HepG2 (cell line): ENCODE results near the gene CNIH4. TPM values are rescaled to one million over a fixed set of nuclear protein-coding genes. Genes with fewer than 3 reads are reported as not detected.
A peak's percentile ranks its signal among the peaks of the same experiment; 100 is the strongest.

Experiments
- ATF7-NPFF ChIP-seq: sonication (generic); formaldehyde crosslinking; IDR thresholded peaks from 2 replicates; pipeline ENCODE4 v1.8.1; 2023; ENCODE audit warnings: mild to moderate bottlenecking, low read depth, missing genetic modification reagents, moderate library complexity
- HDAC1 ChIP-seq: sonication (generic); formaldehyde crosslinking; IDR thresholded peaks from 2 replicates; pipeline ENCODE4 v1.5.1; 2020; ENCODE audit warnings: mild to moderate bottlenecking, missing genetic modification reagents
- HOXA7 ChIP-seq: sonication (generic); formaldehyde crosslinking; IDR thresholded peaks from 2 replicates; pipeline ENCODE4 v1.8.1; 2022; ENCODE audit warnings: mild to moderate bottlenecking, missing genetic modification reagents, moderate library complexity
- KLF12 ChIP-seq: sonication (generic); formaldehyde crosslinking; IDR thresholded peaks from 2 replicates; pipeline ENCODE4 v1.4.0; 2020; ENCODE audit warnings: missing genetic modification reagents, borderline replicate concordance
- MIER3 ChIP-seq: IDR thresholded peaks from 2 replicates; pipeline ENCODE4 v1.6.1; 2016; ENCODE audit warnings: missing compliant biosample characterization, borderline replicate concordance
- NONO ChIP-seq, 2 experiments: fragments of 450-650 bp in 1 of 2; sonication (generic) in 1 of 2; formaldehyde crosslinking in 1 of 2; IDR thresholded peaks in 1 of 2; conservative IDR thresholded peaks in 1 of 2; 2 replicates each; pipeline versions ENCODE4 v1.6.1 to v1.8.0; 2017 to 2022; ENCODE audit warnings: mild to moderate bottlenecking in 1 of 2, missing genetic modification reagents in 1 of 2, moderate library complexity in 1 of 2
- POGZ ChIP-seq: sonication (generic); formaldehyde crosslinking; IDR thresholded peaks from 2 replicates; pipeline ENCODE4 v1.4.0; 2020; ENCODE audit warnings: mild to moderate bottlenecking, missing genetic modification reagents
- TBX2 ChIP-seq: sonication (generic); formaldehyde crosslinking; IDR thresholded peaks from 2 replicates; pipeline ENCODE4 v1.5.0; 2020; ENCODE audit warnings: missing genetic modification reagents, mild to moderate bottlenecking, borderline replicate concordance
- THAP11 ChIP-seq: IDR thresholded peaks from 2 replicates; pipeline ENCODE4 v1.6.1; 2016; ENCODE audit warnings: missing biosample characterization, missing genetic modification reagents
- YY1 ChIP-seq: IDR thresholded peaks from 2 replicates; pipeline ENCODE4 v1.6.1; 2011; ENCODE audit warnings: low read length, low read depth, moderate library complexity, mild to moderate bottlenecking; ENCODE audit not compliant: insufficient read depth, insufficient replicate concordance
- ZBTB44 ChIP-seq: sonication (generic); formaldehyde crosslinking; IDR thresholded peaks from 2 replicates; pipeline ENCODE4 v1.4.0; 2020; ENCODE audit warnings: missing genetic modification reagents
- ZFX ChIP-seq: sonication (generic); formaldehyde crosslinking; IDR thresholded peaks from 2 replicates; pipeline ENCODE4 v1.4.0; 2020; ENCODE audit warnings: mild to moderate bottlenecking, low read depth, missing genetic modification reagents, moderate library complexity
- ZNF556 ChIP-seq: sonication (generic); formaldehyde crosslinking; IDR thresholded peaks from 2 replicates; pipeline ENCODE4 v1.4.0; 2020; ENCODE audit warnings: mild to moderate bottlenecking, missing genetic modification reagents, borderline replicate concordance
- ZNF749 ChIP-seq: sonication (generic); formaldehyde crosslinking; IDR thresholded peaks from 2 replicates; pipeline ENCODE4 v1.8.0; 2022; ENCODE audit warnings: mild to moderate bottlenecking, missing genetic modification reagents, moderate library complexity, borderline replicate concordance
- ZSCAN9 ChIP-seq: IDR thresholded peaks from 2 replicates; pipeline ENCODE4 v1.6.1; 2016; ENCODE audit warnings: borderline replicate concordance
- polyA plus RNA-seq, 8 experiments: library from polyadenylated mRNA; depleted of rRNA in 3 of 8; stranded (reverse) in 7 of 8; unstranded in 1 of 8; fragments of >200 nt; fragmentation: Illumina TruSeq in 4 of 8; extraction: Trizol in 4 of 8; gene quantifications; 2 replicates each; pipeline versions ENCODE4 v1.2.1 to v1.2.3, GENCODE V29; 2011 to 2016; ENCODE audit warnings: low read depth in 4 of 8, missing spikeins in 1 of 8, mixed read lengths in 1 of 8; ENCODE audit not compliant: insufficient read depth in 1 of 8
- total RNA-seq, 5 experiments: library from RNA; depleted of rRNA; stranded (reverse); fragments of >200 nt; fragmentation: Illumina TruSeq; extraction: Trizol; gene quantifications; 2 replicates each; pipeline ENCODE4 v1.2.3, GENCODE V29; 2016; ENCODE audit warnings: low read depth in 1 of 5
- TF ChIP-seq, protein P1 (sequence below): sonication (generic); formaldehyde crosslinking; IDR thresholded peaks from 2 replicates; pipeline ENCODE4 v1.5.1; 2020; ENCODE audit warnings: missing genetic modification reagents, mild to moderate bottlenecking, borderline replicate concordance
- TF ChIP-seq, protein P2 (sequence below): IDR thresholded peaks from 2 replicates; pipeline ENCODE4 v1.6.1; 2016; ENCODE audit warnings: missing compliant biosample characterization, missing genetic modification reagents, borderline replicate concordance
- TF ChIP-seq, protein P3 (sequence below), 2 experiments: sonication (generic) in 1 of 2; formaldehyde crosslinking in 1 of 2; IDR thresholded peaks; 2 replicates each; pipeline versions ENCODE4 v1.4.0 to v1.6.1; 2018 to 2020; ENCODE audit warnings: missing genetic modification reagents in 2 of 2, borderline replicate concordance in 1 of 2, low read depth in 1 of 2, mild to moderate bottlenecking in 1 of 2, missing biosample characterization in 1 of 2
- TF ChIP-seq, protein P4 (sequence below): IDR thresholded peaks from 2 replicates; pipeline ENCODE4 v1.6.1; 2012; ENCODE audit warnings: low read depth, low read length, improper control_type of control experiment

CNIH4 gene
- total and polyA plus RNA-seq, 2 of the 13 experiments (the other 11 are each of a cell fraction or from before 2014, with no cell fraction given) = 51.8 to 52.9 TPM

DNA sequence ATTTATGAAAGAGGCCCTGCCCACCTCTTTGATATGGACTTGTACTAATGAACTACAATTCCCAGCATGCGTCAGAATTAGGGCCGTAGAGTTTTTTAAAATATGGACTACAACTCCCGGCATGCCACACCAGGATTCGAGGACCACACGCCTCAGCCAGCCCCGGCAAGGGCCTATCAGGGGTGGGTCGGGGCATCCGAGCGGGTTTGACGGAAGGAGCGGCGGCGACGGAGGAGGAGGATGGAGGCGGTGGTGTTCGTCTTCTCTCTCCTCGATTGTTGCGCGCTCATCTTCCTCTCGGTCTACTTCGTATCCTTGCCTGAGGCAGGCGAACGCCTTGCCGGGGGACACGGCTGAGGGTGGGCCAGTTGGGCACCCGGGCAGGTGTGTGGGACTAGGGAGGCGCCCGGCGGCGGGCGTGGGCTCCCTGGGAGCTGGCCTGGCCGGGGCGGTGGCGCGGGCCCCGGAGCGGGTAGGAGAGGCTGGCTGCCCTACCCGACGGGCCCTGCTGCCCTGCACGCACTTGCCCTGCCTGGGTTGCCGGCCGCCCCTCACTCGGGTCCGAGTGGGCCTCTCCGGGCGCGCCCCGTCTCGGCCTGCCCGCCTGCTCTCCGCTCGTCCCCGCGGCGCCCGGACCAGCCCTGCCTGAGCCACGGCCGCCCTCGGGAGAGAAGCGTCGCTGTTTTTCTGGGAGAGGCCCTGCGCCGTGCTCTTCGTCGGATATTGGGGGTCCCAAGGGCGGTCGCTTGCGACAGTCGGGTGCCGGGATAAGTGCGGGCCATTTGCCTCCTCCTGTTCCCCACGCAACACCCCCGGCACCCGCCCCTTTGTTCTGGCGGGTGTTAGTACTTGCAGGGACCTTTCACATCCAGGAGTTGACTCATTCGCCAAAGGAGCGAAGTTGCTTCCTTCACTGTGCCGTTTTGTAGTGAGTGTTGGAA lies at the start of gene CNIH4 (continued):
- peak; percentile 55 for TF ChIP-seq ZNF749 (CRISPR knock-in tag)
- TF ChIP-seq YY1 = peak; percentile 62
- TF ChIP-seq MIER3 (CRISPR knock-in tag) = peak; percentile 48; the same call in 1 of the 2 replicates
- TF ChIP-seq, protein P1, sequence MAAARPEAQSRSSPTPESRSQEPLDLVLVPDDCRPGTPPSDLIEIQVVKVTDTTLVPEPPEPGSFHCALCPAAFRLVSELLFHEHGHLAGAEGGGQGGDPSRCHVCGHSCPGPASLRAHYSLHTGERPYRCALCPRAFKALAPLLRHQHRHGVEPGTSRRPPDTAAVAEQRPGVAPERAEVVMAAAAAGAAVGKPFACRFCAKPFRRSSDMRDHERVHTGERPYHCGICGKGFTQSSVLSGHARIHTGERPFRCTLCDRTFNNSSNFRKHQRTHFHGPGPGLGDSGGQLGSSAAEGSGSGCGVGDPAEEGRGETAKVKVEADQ (CRISPR knock-in tag) = 0 out of 2 replicates have a peak, but pooled peaks have one; percentile 34
- no peak for TF ChIP-seq NONO (IDR thresholded peaks at IDR 0.05)
- TF ChIP-seq NONO (CRISPR knock-in tag; conservative IDR thresholded peaks at IDR 0.05) = peak; percentile 69
- TF ChIP-seq ZNF556 (CRISPR knock-in tag) = peak; percentile 82; the same call in 1 of the 2 replicates
- TF ChIP-seq ATF7-NPFF = peak; percentile 59; the same call in 1 of the 2 replicates
- TF ChIP-seq, protein P2, sequence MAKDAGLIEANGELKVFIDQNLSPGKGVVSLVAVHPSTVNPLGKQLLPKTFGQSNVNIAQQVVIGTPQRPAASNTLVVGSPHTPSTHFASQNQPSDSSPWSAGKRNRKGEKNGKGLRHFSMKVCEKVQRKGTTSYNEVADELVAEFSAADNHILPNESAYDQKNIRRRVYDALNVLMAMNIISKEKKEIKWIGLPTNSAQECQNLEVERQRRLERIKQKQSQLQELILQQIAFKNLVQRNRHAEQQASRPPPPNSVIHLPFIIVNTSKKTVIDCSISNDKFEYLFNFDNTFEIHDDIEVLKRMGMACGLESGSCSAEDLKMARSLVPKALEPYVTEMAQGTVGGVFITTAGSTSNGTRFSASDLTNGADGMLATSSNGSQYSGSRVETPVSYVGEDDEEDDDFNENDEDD (CRISPR knock-in tag) = peak; percentile 52; the same call in 1 of the 2 replicates
- TF ChIP-seq THAP11 (CRISPR knock-in tag) = peak; percentile 99
- TF ChIP-seq ZFX (CRISPR knock-in tag) = peak; percentile 97
- no peak for TF ChIP-seq ZBTB44 (CRISPR knock-in tag)
- TF ChIP-seq, protein P3, sequence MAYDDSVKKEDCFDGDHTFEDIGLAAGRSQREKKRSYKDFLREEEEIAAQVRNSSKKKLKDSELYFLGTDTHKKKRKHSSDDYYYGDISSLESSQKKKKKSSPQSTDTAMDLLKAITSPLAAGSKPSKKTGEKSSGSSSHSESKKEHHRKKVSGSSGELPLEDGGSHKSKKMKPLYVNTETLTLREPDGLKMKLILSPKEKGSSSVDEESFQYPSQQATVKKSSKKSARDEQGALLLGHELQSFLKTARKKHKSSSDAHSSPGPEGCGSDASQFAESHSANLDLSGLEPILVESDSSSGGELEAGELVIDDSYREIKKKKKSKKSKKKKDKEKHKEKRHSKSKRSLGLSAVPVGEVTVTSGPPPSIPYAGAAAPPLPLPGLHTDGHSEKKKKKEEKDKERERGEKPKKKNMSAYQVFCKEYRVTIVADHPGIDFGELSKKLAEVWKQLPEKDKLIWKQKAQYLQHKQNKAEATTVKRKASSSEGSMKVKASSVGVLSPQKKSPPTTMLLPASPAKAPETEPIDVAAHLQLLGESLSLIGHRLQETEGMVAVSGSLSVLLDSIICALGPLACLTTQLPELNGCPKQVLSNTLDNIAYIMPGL (CRISPR knock-in tag; IDR thresholded peaks at IDR 0.05; ENCODE audit: borderline replicate concordance in 1 of 2, low read depth in 1 of 2) = peak; percentile 77
- 0 out of 2 replicates have a peak, but pooled peaks have one; percentile 38 for TF ChIP-seq POGZ (CRISPR knock-in tag)
- TF ChIP-seq KLF12 (CRISPR knock-in tag) = peak; percentile 82; the same call in 1 of the 2 replicates
- no peak for TF ChIP-seq HOXA7
- TF ChIP-seq HDAC1 (CRISPR knock-in tag) = peak; percentile 77
- peak; percentile 74; the same call in 1 of the 2 replicates for TF ChIP-seq TBX2 (CRISPR knock-in tag)
- TF ChIP-seq, protein P4, sequence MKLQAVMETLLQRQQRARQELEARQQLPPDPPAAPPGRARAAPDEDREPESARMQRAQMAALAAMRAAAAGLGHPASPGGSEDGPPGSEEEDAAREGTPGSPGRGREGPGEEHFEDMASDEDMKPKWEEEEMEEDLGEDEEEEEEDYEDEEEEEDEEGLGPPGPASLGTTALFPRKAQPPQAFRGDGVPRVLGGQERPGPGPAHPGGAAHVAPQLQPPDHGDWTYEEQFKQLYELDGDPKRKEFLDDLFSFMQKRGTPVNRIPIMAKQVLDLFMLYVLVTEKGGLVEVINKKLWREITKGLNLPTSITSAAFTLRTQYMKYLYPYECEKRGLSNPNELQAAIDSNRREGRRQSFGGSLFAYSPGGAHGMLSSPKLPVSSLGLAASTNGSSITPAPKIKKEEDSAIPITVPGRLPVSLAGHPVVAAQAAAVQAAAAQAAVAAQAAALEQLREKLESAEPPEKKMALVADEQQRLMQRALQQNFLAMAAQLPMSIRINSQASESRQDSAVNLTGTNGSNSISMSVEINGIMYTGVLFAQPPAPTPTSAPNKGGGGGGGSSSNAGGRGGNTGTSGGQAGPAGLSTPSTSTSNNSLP = peak; percentile 55; the same call in 1 of the 2 replicates
- TF ChIP-seq ZSCAN9 (CRISPR knock-in tag) = peak; percentile 50; the same call in 1 of the 2 replicates
